Adrenal gland (tissue), 5 donors: ENCODE data around the gene LRRTM2.

Source experiments
- CTCF ChIP-seq, 6 experiments: fragments of 450-650 bp in 4 of 6; fragments of 200-600 bp in 2 of 6; sonication (generic) in 1 of 6; IDR thresholded peaks; 1 replicate in 5 of 6; 2 replicates in 1 of 6; pipeline versions ENCODE4 v1.5.1 to v1.8.0; 2016 to 2021; ENCODE audit warnings: antibody characterized with exemption in 6 of 6, mild to moderate bottlenecking in 2 of 6, moderate library complexity in 1 of 6
- POLR2A ChIP-seq, 2 donors: fragments of 450-650 bp; IDR thresholded peaks; one replicate each; pipeline ENCODE4 v1.6.1; 2017; ENCODE audit warnings: antibody characterized with exemption in 2 of 2, mild to moderate bottlenecking in 2 of 2, moderate library complexity in 1 of 2
- donor health status: DM: no; HTN: no; CAD: no.

GRCh38 chr5:138912093-138912492 is 37.0 kb upstream of the LRRTM2 start:
- no peak for TF ChIP-seq CTCF (IDR thresholded peaks at IDR 0.05)
- no peak for TF ChIP-seq POLR2A (IDR thresholded peaks at IDR 0.05)
